ENCODE results near the gene LCE3E. TPM values are rescaled to one million over a fixed set of nuclear protein-coding genes. Genes with fewer than 3 reads are reported as not detected.

Gene LCE3E
- total RNA-seq, 4 donors from 2014 or later, result not detected

DNA sequence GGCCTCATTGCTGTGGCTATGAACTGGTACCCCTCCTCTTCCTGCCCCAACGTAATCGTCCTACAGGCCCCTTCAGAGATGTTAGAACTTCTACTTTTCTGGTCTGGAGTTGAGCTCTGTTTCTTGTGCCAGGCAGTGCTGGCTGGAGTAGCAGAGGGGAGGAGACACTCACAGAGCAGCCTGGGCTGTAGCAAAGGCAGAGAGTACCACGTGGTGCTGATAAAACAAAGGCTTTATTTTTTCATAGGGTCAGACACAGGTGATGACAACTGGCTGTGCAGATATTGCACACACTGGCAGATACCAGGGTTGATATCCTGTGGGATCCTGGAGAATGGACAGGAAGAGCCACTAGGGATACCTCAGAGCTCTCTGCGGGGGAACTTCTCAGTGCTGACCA is 29.1 kb downstream of the LCE3E start:
- TF ChIP-seq, protein P1, sequence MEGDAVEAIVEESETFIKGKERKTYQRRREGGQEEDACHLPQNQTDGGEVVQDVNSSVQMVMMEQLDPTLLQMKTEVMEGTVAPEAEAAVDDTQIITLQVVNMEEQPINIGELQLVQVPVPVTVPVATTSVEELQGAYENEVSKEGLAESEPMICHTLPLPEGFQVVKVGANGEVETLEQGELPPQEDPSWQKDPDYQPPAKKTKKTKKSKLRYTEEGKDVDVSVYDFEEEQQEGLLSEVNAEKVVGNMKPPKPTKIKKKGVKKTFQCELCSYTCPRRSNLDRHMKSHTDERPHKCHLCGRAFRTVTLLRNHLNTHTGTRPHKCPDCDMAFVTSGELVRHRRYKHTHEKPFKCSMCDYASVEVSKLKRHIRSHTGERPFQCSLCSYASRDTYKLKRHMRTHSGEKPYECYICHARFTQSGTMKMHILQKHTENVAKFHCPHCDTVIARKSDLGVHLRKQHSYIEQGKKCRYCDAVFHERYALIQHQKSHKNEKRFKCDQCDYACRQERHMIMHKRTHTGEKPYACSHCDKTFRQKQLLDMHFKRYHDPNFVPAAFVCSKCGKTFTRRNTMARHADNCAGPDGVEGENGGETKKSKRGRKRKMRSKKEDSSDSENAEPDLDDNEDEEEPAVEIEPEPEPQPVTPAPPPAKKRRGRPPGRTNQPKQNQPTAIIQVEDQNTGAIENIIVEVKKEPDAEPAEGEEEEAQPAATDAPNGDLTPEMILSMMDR (IDR thresholded peaks at IDR 0.05), result no peak
- DNase-seq (ENCODE audit: low spot score), result no peak
- ATAC-seq (ENCODE audit: low FRiP score), result no peak

- ATAC-seq (ENCODE audit: low FRiP score), result no peak
These were observed 30.8 kb downstream of the LCE3E start for GRCh38 chr1:152535774-152536173.

GRCh38 chr1:152533327-152533938 is 33.1 kb downstream of the LCE3E start:
- TF ChIP-seq, protein P1 (IDR thresholded peaks at IDR 0.05), result no peak
- DNase-seq (ENCODE audit: low spot score), result no peak
- no peak for ATAC-seq (ENCODE audit: low FRiP score)

More at GRCh38 chr1:152535774-152536173, 30.8 kb downstream of the LCE3E start:
- TF ChIP-seq, protein P1 (IDR thresholded peaks at IDR 0.05), result no peak
- DNase-seq (ENCODE audit: low spot score), result no peak

- no peak for ATAC-seq (ENCODE audit: low FRiP score)
- TF ChIP-seq, protein P1 (IDR thresholded peaks at IDR 0.05), result no peak
- DNase-seq (ENCODE audit: low spot score), result no peak
These were observed 41.4 kb downstream of the LCE3E start for GRCh38 chr1:152525080-152525641.

DNA sequence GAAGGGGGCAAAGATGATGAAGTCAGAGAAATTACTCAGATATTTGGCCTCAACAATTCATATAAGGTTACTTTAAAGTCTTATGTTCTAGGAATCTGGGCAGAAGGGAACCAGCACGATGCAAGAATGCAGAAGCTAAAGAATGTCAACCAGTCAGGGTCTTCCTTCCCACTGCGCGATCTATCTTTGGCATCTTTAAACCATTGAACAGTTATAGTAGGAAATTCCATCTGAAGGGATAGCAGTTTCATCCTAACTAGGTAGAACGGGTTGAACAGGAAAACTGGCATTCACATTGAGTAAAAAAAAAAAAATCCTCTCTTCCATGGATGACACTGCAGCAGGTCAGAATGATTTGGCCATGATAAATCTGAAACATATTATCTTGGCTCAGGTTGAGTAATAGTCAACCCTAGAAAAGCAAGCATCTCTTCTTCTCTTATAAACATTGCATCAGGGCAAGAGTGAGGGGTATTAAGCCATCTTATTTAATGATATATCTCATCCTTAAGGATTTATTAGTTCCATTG is 46.0 kb downstream of the LCE3E start:
- no peak for ATAC-seq (ENCODE audit: low FRiP score)
- TF ChIP-seq, protein P1 (IDR thresholded peaks at IDR 0.05), result no peak
- no peak for DNase-seq (ENCODE audit: low spot score)

DNA sequence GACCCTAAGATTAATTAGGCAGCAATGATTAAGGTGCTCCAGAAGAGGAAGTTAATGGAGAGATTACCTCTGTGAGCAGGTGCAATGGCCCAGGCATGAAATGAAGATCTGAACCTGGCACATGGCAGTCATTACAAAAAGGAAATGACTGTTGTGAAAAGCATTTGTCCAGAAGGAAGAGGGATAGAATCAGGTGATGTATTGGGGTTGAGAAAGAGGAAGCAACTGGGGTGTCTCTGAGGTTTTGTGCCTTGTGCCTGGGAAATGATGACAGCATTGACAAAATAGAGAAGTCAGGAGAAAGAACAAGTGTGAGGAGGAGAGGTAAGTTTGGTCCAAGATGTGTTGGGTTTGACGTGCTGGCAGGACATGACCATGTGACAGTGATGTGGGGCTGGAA is 46.7 kb downstream of the LCE3E start:
- no peak for DNase-seq (ENCODE audit: low spot score)
- TF ChIP-seq, protein P1 (IDR thresholded peaks at IDR 0.05), result no peak
- ATAC-seq (ENCODE audit: low FRiP score), result no peak
